Glutamatergic neuron (in vitro differentiated cells): Measurements from ENCODE around the gene AADACL3. TPM values are rescaled to one million over a fixed set of nuclear protein-coding genes. Genes with fewer than 3 reads are reported as not detected.
A peak's percentile ranks its signal among the peaks of the same experiment; 100 is the strongest.

ENCODE experiments used
- DNase-seq: peaks from one replicate; pipeline ENCODE4 v3.0.0; 2022
- H3K27ac Mint-ChIP-seq: one replicate; pipeline ENCODE4 v1.8.0; 2020; ENCODE audit warnings: mild to moderate bottlenecking, mixed read lengths, inconsistent platforms; ENCODE audit not compliant: unreplicated experiment
- H3K27me3 Mint-ChIP-seq: one replicate; pipeline ENCODE4 v1.8.0; 2020; ENCODE audit warnings: mild to moderate bottlenecking, moderate library complexity, mixed read lengths, inconsistent platforms; ENCODE audit not compliant: unreplicated experiment
- H3K36me3 Mint-ChIP-seq: one replicate; pipeline ENCODE4 v1.8.0; 2020; ENCODE audit warnings: mild to moderate bottlenecking, mixed read lengths, inconsistent platforms; ENCODE audit not compliant: unreplicated experiment
- H3K4me1 Mint-ChIP-seq: one replicate; pipeline ENCODE4 v1.8.0; 2020; ENCODE audit warnings: mild to moderate bottlenecking, low read depth, mixed read lengths, inconsistent platforms; ENCODE audit not compliant: unreplicated experiment
- H3K4me3 Mint-ChIP-seq: one replicate; pipeline ENCODE4 v1.8.0; 2020; ENCODE audit warnings: mild to moderate bottlenecking, mixed read lengths, inconsistent platforms; ENCODE audit not compliant: unreplicated experiment
- H3K9me3 Mint-ChIP-seq: one replicate; pipeline ENCODE4 v1.8.0; 2020; ENCODE audit warnings: mild to moderate bottlenecking, moderate library complexity, mixed read lengths, inconsistent platforms; ENCODE audit not compliant: unreplicated experiment
- CTCF ChIP-seq: fragments of 200-600 bp; sonication (generic); IDR thresholded peaks from one replicate; pipeline ENCODE4 v1.5.0; 2021; ENCODE audit not compliant: partially characterized antibody, unreplicated experiment
- total RNA-seq: library from RNA; stranded (reverse); fragmentation: NEBNext Ultra II Directional; extraction: Animal tissue kit (Norgen Biotek cat#: 25700); gene quantifications from one replicate; pipeline ENCODE4 v1.2.1, GENCODE V29; 2021; ENCODE audit not compliant: unreplicated experiment

AADACL3 gene
- total RNA-seq, 1 donor from 2014 or later, result not detected

DNA sequence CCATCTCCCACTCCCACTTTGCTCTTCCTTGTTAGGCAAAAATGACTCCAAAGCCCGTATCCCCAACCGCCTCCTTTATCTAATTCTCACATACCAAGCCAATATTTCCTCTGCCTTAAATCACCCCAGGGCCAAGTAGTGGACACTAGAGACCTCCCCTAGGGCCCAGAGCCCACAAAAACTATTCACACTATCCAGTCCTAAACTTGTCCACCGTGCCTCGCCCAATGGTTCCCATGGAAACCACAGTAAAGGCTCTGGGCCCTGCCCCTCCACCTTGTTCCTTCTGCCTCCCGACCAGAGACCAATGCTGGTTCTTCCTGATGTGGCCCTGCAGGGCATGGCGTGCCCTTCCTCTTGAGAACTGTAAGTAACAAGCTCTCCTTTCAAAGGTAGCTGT, 41.9 kb downstream of the AADACL3 start:
- no peaks in the 10 kb centered on the region for H3K9me3 Mint-ChIP-seq
- no peak for TF ChIP-seq CTCF
- DNase-seq, result no peak
- H3K4me3 Mint-ChIP-seq, result no peak overlapping the region
- H3K36me3 Mint-ChIP-seq, result no peaks in the 10 kb centered on the region
- no peaks in the 10 kb centered on the region for H3K4me1 Mint-ChIP-seq
- peaks cover 9% of the 10 kb centered on the region for H3K27me3 Mint-ChIP-seq
- no peak overlapping the region for H3K27ac Mint-ChIP-seq

DNA sequence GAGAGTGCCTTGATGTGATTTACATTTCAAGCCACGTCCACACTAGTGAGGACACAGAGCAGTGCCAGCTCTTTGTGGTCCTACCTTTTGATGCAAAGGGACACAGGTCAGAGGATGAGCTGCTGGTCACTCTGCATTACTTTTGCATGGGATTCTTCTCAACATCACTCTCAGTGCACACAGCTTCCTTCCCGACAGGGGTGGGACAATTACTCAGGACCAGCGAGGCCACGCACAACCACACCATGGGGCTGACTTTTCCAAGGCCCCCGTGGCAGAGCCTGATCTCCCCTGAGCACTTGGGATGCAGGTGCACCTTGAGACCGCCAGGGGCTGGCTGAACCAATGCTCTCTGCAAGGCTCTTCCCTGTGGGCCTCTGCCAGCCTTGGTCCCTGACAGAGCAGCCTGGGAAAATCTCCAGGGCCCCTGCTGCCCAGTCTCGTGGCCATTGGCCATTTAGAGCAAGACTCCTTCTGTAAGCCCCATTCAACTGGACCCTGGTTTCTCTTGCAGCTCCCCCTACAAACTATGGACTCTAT, 44.4 kb downstream of the AADACL3 start:
- Mint-ChIP-seq H3K27ac (no peak overlapping the region), H3K4me3 (no peak overlapping the region), H3K27me3 (peaks cover 9% of the 10 kb centered on the region), H3K36me3 (no peaks in the 10 kb centered on the region), H3K4me1 (no peaks in the 10 kb centered on the region), H3K9me3 (no peaks in the 10 kb centered on the region)
- DNase-seq, result no peak
- peak; percentile 32 for TF ChIP-seq CTCF

DNA sequence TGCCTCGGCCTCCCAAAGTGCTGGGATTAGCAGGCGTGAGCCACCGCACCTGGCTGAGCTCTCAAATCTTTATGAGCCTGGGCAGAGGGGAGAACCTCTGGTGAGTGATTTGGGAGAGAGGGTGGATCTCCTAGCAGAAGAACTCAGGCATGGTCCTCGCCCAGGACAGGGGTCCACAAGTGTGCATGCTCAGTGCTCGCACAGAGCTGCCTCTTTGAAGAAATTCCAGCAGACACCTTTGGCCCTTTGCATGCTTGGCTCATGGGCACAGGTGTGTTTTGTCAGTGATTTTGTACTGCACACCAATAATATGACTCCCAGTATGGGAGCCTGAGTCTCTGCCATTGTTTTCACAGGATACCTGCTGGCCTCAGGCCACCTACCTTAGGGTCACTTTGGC, 45.9 kb downstream of the AADACL3 start:
- no peaks in the 10 kb centered on the region for H3K4me1 Mint-ChIP-seq
- peaks cover 9% of the 10 kb centered on the region for H3K27me3 Mint-ChIP-seq
- H3K27ac Mint-ChIP-seq, result no peak overlapping the region
- H3K9me3 Mint-ChIP-seq, result no peaks in the 10 kb centered on the region
- no peak overlapping the region for H3K4me3 Mint-ChIP-seq
- no peak for TF ChIP-seq CTCF
- no peaks in the 10 kb centered on the region for H3K36me3 Mint-ChIP-seq
- DNase-seq, result no peak

DNA sequence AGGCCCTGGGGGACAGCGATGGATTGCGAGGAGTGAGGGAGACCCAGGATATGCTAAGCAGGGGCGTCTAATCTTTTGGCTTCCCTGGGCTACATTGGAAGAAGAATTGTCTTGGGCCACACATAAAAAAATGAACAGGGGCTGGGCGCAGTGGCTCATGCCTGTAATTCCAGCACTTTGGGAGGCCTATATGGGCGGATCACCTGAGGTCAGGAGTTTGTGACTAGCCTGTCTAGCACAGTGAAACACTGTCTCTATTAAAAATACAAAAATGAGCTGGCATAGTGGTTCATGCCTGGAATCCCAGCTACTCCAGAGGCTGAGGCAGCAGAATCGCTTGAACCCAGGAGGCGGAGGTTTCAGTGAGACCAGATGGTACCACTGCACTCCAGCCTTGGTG, 46.9 kb downstream of the AADACL3 start:
- TF ChIP-seq CTCF, result no peak
- Mint-ChIP-seq H3K27me3 (peaks cover 9% of the 10 kb centered on the region), H3K9me3 (no peaks in the 10 kb centered on the region), H3K27ac (no peak overlapping the region), H3K36me3 (no peaks in the 10 kb centered on the region), H3K4me1 (no peaks in the 10 kb centered on the region), H3K4me3 (no peak overlapping the region)
- DNase-seq, result no peak

GRCh38 chr1:12763479-12763878, 47.6 kb downstream of the AADACL3 start:
- DNase-seq, result no peak
- H3K4me3 Mint-ChIP-seq, result no peak overlapping the region
- H3K4me1 Mint-ChIP-seq, result no peaks in the 10 kb centered on the region
- H3K27me3 Mint-ChIP-seq, result peaks cover 7% of the 10 kb centered on the region
- no peaks in the 10 kb centered on the region for H3K36me3 Mint-ChIP-seq
- TF ChIP-seq CTCF, result no peak
- no peak overlapping the region for H3K27ac Mint-ChIP-seq
- no peaks in the 10 kb centered on the region for H3K9me3 Mint-ChIP-seq
